Cortex of kidney (tissue), 1 donor: ENCODE measurements around the gene TMEM120B.
"Not testable (repeated sequence)": the region's sequence is repeated elsewhere in the genome, so short reads cannot be mapped to it uniquely, and the experiment has no call there.

Experiments
- DNase-seq: peaks from one replicate; lab custom pipeline; 2025; lab: John Stamatoyannopoulos, UW

Gene TMEM120B

GRCh38 chr12:121712461-121713256, at the start of gene TMEM120B:
TSS of gene TMEM120B (plus strand) at chr12:121712752. CDS start at chr12:121712896, 144 bp downstream.
- DNase-seq: no peak

GRCh38 chr12:121663610-121663929, 49.0 kb upstream of the TMEM120B start:
- no peak for DNase-seq

- DNase-seq: not testable (repeated sequence)
Measured at GRCh38 chr12:121666829-121667228, 45.7 kb upstream of the TMEM120B start.

GRCh38 chr12:121668750-121669520, 43.6 kb upstream of the TMEM120B start:
- no peak for DNase-seq

GRCh38 chr12:121669521-121669900, 43.0 kb upstream of the TMEM120B start, which contains the start of gene MORN3:
TSS of gene MORN3 (minus strand) at chr12:121669654. CDS start at chr12:121669483, 171 bp downstream.
- no peak for DNase-seq

GRCh38 chr12:121673013-121673511, 39.5 kb upstream of the TMEM120B start:
- DNase-seq: no peak

GRCh38 chr12:121676190-121676589, 36.4 kb upstream of the TMEM120B start:
- no peak for DNase-seq

DNA sequence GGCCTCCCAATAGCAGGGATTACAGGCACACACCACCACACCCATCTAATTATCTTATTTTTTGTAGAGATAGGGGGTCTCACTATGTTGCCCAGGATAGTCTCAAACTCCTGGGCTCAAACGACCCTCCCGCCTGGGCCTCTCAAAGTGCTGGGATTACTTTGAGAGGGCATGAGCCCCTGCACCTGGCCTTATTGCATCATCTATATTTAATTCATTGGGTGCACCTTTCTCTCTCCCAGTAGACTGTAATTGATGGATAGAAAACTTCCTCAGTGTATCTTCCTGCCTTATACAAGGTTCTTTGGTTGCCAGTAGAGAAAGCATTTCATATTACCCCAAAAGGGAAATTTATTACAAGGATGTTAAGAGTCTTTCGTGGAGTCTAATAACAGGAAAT, 34.2 kb upstream of the TMEM120B start:
- DNase-seq: no peak

- no peak for DNase-seq
Measured at GRCh38 chr12:121678716-121679300, 33.7 kb upstream of the TMEM120B start.

- not testable (repeated sequence) for DNase-seq
Measured at GRCh38 chr12:121679661-121680197, 32.8 kb upstream of the TMEM120B start.

- no peak for DNase-seq
Measured at GRCh38 chr12:121688966-121689365, 23.6 kb upstream of the TMEM120B start.

GRCh38 chr12:121689430-121689829, 23.1 kb upstream of the TMEM120B start:
- DNase-seq: no peak

GRCh38 chr12:121692744-121693143, 19.8 kb upstream of the TMEM120B start:
- not testable (repeated sequence) for DNase-seq

- DNase-seq: no peak
Measured at GRCh38 chr12:121693155-121693687, 19.3 kb upstream of the TMEM120B start.

GRCh38 chr12:121697093-121697698, 15.4 kb upstream of the TMEM120B start:
- no peak for DNase-seq

GRCh38 chr12:121697861-121698260, 14.7 kb upstream of the TMEM120B start:
- DNase-seq: not testable (repeated sequence)

DNA sequence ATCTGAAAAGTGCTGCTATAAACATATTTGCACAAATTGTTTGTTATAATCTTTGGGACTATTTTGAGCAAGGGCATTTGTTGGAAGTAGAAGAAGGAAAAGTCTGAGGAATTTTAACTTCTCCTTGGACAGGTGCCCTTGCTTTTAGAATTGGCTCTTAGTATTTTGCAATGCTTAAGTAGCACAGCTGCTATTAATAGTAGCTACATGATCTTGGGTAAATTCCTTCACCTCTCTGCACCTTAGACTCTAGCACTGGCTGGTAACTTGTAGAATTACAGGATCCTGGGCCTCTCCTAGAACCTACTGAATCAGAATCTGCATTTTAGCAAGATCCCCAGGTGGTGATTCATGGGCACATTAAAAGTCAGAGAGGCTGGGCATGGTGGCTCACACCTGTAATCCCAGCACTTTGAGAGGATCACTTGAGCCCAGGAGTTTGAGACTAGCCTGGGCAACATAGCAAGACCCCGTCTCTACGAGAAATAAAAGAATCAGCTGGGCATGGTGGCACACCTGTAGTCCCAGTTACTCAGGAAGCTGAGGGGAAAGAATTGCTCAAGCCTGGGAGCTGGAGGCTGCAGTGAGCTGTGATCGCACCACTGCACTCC, 10.8 kb upstream of the TMEM120B start:
- no peak for DNase-seq

DNA sequence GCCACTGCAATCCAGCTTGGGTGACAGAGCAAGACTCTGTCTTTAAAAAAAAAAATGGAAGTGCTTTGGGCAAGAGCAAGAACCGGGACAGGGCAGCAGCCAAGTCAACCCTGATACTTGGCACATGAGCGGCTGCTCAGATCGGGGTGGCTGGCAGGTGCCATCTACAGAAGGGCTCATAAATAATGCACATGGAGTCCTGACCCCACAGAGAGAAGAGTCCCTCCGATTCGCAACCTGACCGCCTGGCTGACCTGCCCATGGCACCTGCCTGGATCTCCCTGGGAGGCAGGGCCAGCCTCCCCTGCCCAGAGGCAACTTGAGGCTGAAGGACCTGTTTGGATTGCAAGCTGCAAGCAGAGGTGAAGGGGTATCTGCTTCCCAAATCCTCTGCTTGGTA, 9.6 kb upstream of the TMEM120B start:
- no peak for DNase-seq

GRCh38 chr12:121705514-121705913, 7.0 kb upstream of the TMEM120B start:
- no peak for DNase-seq

DNA sequence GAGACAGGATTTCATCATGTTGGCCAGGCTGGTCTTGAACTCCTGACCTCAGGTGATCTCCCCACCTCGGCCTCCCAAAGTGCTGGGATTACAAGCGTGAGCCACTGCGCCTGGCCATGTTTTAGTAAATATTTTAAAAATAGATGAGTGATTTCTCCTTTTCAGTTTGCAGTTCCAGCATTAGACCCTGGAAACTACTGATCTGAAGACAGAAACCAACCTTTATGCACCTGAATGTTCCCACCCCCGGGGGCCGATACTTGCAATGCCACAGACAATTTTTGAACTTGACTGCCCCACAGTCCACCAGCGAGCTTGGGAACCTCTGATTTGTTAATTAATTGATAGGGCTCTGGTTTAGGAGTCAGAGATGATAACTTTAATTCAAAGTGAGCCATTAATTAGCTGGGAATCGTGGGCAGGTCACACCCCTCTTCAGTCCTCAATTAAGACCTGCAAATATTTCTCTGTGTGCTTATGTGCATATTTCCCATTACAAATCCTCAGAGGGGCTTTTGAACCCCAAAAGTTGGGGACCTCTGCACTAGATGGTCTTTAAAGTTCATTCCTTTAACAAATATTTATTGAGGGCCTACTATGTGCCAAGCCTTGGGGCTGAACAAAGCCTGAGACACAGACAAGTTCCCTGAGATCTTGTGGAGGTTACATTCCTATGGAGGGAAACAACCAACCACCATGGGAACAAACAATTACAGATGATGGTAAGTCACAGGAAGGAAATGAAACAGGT, 4.1 kb upstream of the TMEM120B start:
- DNase-seq: no peak

GRCh38 chr12:121709064-121709424, 3.5 kb upstream of the TMEM120B start:
- not testable (repeated sequence) for DNase-seq
